Peyer's patch (tissue), 4 donors: ENCODE results near the gene DSG1. TPM values are rescaled to one million over a fixed set of nuclear protein-coding genes. Genes with fewer than 3 reads are reported as not detected.
A peak's percentile ranks its signal among the peaks of the same experiment; 100 is the strongest.

Experiments
- DNase-seq, 3 donors: peaks; one replicate each; pipeline ENCODE4 v3.0.0-alpha.2; 2017 to 2019
- H3K27ac ChIP-seq, 4 donors: fragments of 200-600 bp; sonication (generic); one replicate each; pipeline ENCODE4 v1.5.1; 2016 to 2019
- H3K27me3 ChIP-seq, 2 donors: fragments of 200-600 bp; sonication (generic); one replicate each; pipeline ENCODE4 v1.5.1; 2019
- H3K36me3 ChIP-seq, 3 donors: fragments of 200-600 bp; sonication (generic); one replicate each; pipeline ENCODE4 v1.5.1; 2016 to 2019
- H3K4me1 ChIP-seq, 4 donors: fragments of 200-600 bp; sonication (generic); one replicate each; pipeline ENCODE4 v1.5.1; 2016 to 2019
- H3K4me3 ChIP-seq, 4 donors: fragments of 200-600 bp; sonication (generic); 1 replicate in 3 of 4; 2 replicates in 1 of 4; pipeline ENCODE4 v1.5.1; 2016 to 2019; ENCODE audit warnings: mild to moderate bottlenecking in 1 of 4
- H3K9me3 ChIP-seq, 4 donors: fragments of 200-600 bp; sonication (generic); one replicate each; pipeline ENCODE4 v1.5.1; 2016 to 2019; ENCODE audit warnings: mild to moderate bottlenecking in 1 of 4
- CTCF ChIP-seq, 6 experiments: fragments of 450-650 bp in 4 of 6; fragments of 200-600 bp in 2 of 6; sonication (generic) in 1 of 6; IDR thresholded peaks; one replicate each; pipeline ENCODE4 v1.5.1; 2017 to 2019; ENCODE audit warnings: antibody characterized with exemption in 6 of 6, mild to moderate bottlenecking in 3 of 6, moderate library complexity in 1 of 6
- POLR2A ChIP-seq, 2 donors: fragments of 450-650 bp; IDR thresholded peaks; one replicate each; pipeline ENCODE4 v1.5.1; 2017; ENCODE audit warnings: antibody characterized with exemption in 2 of 2, mild to moderate bottlenecking in 2 of 2, moderate library complexity in 2 of 2
- total RNA-seq, 4 donors: library from RNA; depleted of rRNA; stranded (reverse); fragments of >200 nt; gene quantifications; one replicate each; pipeline ENCODE4 v1.1.0, GENCODE V29; 2016

The DSG1 gene
- total RNA-seq, 4 donors from 2014 or later: 0.27 to 0.38 TPM; not detected in 2

- Histone ChIP-seq H3K9me3 (no peaks in the 10 kb centered on the region), H3K4me1 (peaks cover 0 to 21% (median 0%) of the 10 kb centered on the region in 4 donors)
Observed at GRCh38 chr18:31393286-31393685, 75.3 kb downstream of the DSG1 start.

DNA sequence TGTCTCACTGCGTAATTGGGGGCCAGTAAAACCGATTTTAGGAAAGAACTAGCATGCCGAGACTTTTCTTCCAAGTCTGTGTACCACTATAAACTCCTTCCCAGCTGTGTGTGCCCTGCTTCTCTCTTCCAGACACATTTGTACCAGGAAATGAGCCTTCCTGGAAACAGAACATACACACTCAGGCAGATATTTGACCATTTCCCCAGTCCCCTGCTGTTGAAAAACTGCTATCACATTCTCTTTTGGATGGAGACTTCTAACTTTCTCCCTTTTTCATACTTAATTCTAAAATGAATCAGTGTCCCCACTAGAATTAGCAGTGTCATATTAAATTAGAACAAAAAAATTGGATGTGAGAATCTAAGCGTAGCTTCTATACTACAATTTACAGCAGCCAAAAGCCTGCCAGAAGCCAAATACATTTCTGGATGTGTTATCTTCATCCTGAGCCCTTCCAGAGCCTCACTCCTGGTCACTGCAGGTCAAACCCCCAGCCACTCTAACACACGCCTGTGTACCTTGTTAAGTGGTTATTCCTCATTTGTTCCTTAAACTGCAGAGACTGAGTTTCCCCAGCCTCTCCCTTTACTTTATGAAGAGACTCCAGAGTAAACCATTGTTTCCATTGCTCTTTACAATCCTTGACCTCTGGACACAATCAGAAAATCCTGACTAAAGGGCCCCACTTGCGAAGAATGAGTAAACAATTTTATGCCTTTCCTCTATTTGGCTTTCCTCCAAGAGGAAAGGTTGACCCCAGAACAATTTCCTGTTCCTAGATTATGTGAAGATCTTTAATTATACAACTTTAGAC is 79.0 kb downstream of the DSG1 start:
- no peaks in the 10 kb centered on the region for H3K36me3 ChIP-seq
- no peak for DNase-seq
- no peak overlapping the region for H3K4me3 ChIP-seq
- H3K27ac ChIP-seq: peak overlapping the region in 3 of 4 donors; percentile 43 to 76 (median 75)
- H3K27me3 ChIP-seq: no peaks in the 10 kb centered on the region
- no peaks in the 10 kb centered on the region for H3K9me3 ChIP-seq
- TF ChIP-seq CTCF (IDR thresholded peaks at IDR 0.05) (peak in 3 of 6 experiments; percentile 31 to 48 (median 42)), POLR2A (IDR thresholded peaks at IDR 0.05) (peak in 1 of 2 donors; percentile 32)
- peaks cover 0 to 51% (median 2%) of the 10 kb centered on the region in 4 donors for H3K4me1 ChIP-seq

More at GRCh38 chr18:31393286-31393685, 75.3 kb downstream of the DSG1 start:
- Histone ChIP-seq H3K36me3 (no peaks in the 10 kb centered on the region), H3K4me3 (no peak overlapping the region), H3K27me3 (no peaks in the 10 kb centered on the region), H3K27ac (no peak overlapping the region)
- TF ChIP-seq POLR2A (IDR thresholded peaks at IDR 0.05) (no peak), CTCF (IDR thresholded peaks at IDR 0.05) (no peak)
- DNase-seq: no peak

- H3K4me1 ChIP-seq: peaks cover 0 to 47% (median 2%) of the 10 kb centered on the region in 4 donors
- no peak overlapping the region for H3K27ac ChIP-seq
- DNase-seq: no peak
Observed at GRCh38 chr18:31398191-31398590, 80.2 kb downstream of the DSG1 start.

GRCh38 chr18:31399306-31400032 is 81.5 kb downstream of the DSG1 start:
- peaks cover 0 to 47% (median 2%) of the 10 kb centered on the region in 4 donors for H3K4me1 ChIP-seq
- peak in 1 of 3 donors; percentile 51 for DNase-seq
- H3K27me3 ChIP-seq: no peaks in the 10 kb centered on the region
- TF ChIP-seq CTCF (IDR thresholded peaks at IDR 0.05) (peak in 1 of 6 experiments; percentile 4), POLR2A (IDR thresholded peaks at IDR 0.05) (no peak)
- H3K4me3 ChIP-seq: no peak overlapping the region
- H3K9me3 ChIP-seq: no peaks in the 10 kb centered on the region
- no peaks in the 10 kb centered on the region for H3K36me3 ChIP-seq
- peak overlapping the region in 2 of 4 donors; percentile 51 to 71 for H3K27ac ChIP-seq

More at GRCh38 chr18:31398191-31398590, 80.2 kb downstream of the DSG1 start:
- Histone ChIP-seq H3K4me3 (no peak overlapping the region), H3K27me3 (no peaks in the 10 kb centered on the region), H3K9me3 (no peaks in the 10 kb centered on the region), H3K36me3 (no peaks in the 10 kb centered on the region)
- TF ChIP-seq POLR2A (IDR thresholded peaks at IDR 0.05): no peak
- TF ChIP-seq CTCF (IDR thresholded peaks at IDR 0.05): no peak

GRCh38 chr18:31401156-31402025 is 83.4 kb downstream of the DSG1 start:
- peak overlapping the region in 2 of 4 donors; percentile 8 to 37 for H3K27ac ChIP-seq
- no peak overlapping the region for H3K4me3 ChIP-seq
- no peaks in the 10 kb centered on the region for H3K27me3 ChIP-seq
- peaks cover 0 to 47% (median 2%) of the 10 kb centered on the region in 4 donors for H3K4me1 ChIP-seq
- TF ChIP-seq CTCF (IDR thresholded peaks at IDR 0.05): no peak
- TF ChIP-seq POLR2A (IDR thresholded peaks at IDR 0.05): no peak
- no peaks in the 10 kb centered on the region for H3K9me3 ChIP-seq
- H3K36me3 ChIP-seq: no peaks in the 10 kb centered on the region
- DNase-seq: peak in 1 of 3 donors; percentile 58
